ENCODE results near the gene DNER.
A peak's percentile ranks its signal among the peaks of the same experiment; 100 is the strongest.
"Not testable (repeated sequence)": the region's sequence is repeated elsewhere in the genome, so short reads cannot be mapped to it uniquely, and the experiment has no call there.

Gene DNER

GRCh38 chr2:229376866-229377265 lies 337.5 kb downstream of the DNER start:
- DNase-seq (ENCODE audit: insufficient read length, low spot score) (peak; percentile 33), FAIRE-seq (peak; percentile 23)
- no peak for TF ChIP-seq POLR2A (IDR thresholded peaks at IDR 0.05; ENCODE audit: low read depth, low read length)

GRCh38 chr2:229375251-229375650 lies 339.1 kb downstream of the DNER start:
- TF ChIP-seq POLR2A (IDR thresholded peaks at IDR 0.05; ENCODE audit: low read depth, low read length): no peak
- no peak for FAIRE-seq
- DNase-seq (ENCODE audit: insufficient read length, low spot score): no peak

GRCh38 chr2:229373311-229373710 lies 341.0 kb downstream of the DNER start:
- DNase-seq (ENCODE audit: insufficient read length, low spot score); FAIRE-seq: not testable (repeated sequence)

- DNase-seq (ENCODE audit: insufficient read length, low spot score) (no peak), FAIRE-seq (no peak)
- no peak for TF ChIP-seq POLR2A (IDR thresholded peaks at IDR 0.05; ENCODE audit: low read depth, low read length)
Observed at GRCh38 chr2:229372207-229372606, 342.1 kb downstream of the DNER start.

- TF ChIP-seq POLR2A (IDR thresholded peaks at IDR 0.05; ENCODE audit: low read depth, low read length): no peak
- no peak for FAIRE-seq
- no peak for DNase-seq (ENCODE audit: insufficient read length, low spot score)
Observed at GRCh38 chr2:229371086-229371485, 343.3 kb downstream of the DNER start.

- DNase-seq (ENCODE audit: insufficient read length, low spot score) (no peak), FAIRE-seq (no peak)
- no peak for TF ChIP-seq POLR2A (IDR thresholded peaks at IDR 0.05; ENCODE audit: low read depth, low read length)
Observed at GRCh38 chr2:229370509-229370908, 343.8 kb downstream of the DNER start.

GRCh38 chr2:229363185-229363814 lies 351.1 kb downstream of the DNER start:
- FAIRE-seq (no peak), DNase-seq (ENCODE audit: insufficient read length, low spot score) (no peak)
- no peak for TF ChIP-seq POLR2A (IDR thresholded peaks at IDR 0.05; ENCODE audit: low read depth, low read length)

GRCh38 chr2:229350883-229351282 lies 363.5 kb downstream of the DNER start:
- TF ChIP-seq POLR2A (IDR thresholded peaks at IDR 0.05; ENCODE audit: low read depth, low read length): no peak

GRCh38 chr2:229350117-229350805 lies 364.1 kb downstream of the DNER start:
- FAIRE-seq: no peak
- TF ChIP-seq POLR2A (IDR thresholded peaks at IDR 0.05; ENCODE audit: low read depth, low read length): no peak
- no peak for DNase-seq (ENCODE audit: insufficient read length, low spot score)

More at GRCh38 chr2:229350883-229351282, 363.5 kb downstream of the DNER start:
- FAIRE-seq: no peak
- no peak for DNase-seq (ENCODE audit: insufficient read length, low spot score)

GRCh38 chr2:229348128-229348527 lies 366.2 kb downstream of the DNER start:
- DNase-seq (ENCODE audit: insufficient read length, low spot score) (no peak), FAIRE-seq (no peak)
- no peak for TF ChIP-seq POLR2A (IDR thresholded peaks at IDR 0.05; ENCODE audit: low read depth, low read length)

- DNase-seq (ENCODE audit: insufficient read length, low spot score) (no peak), FAIRE-seq (no peak)
- TF ChIP-seq POLR2A (IDR thresholded peaks at IDR 0.05; ENCODE audit: low read depth, low read length): no peak
Observed at GRCh38 chr2:229346816-229347540, 367.4 kb downstream of the DNER start.

- TF ChIP-seq POLR2A (IDR thresholded peaks at IDR 0.05; ENCODE audit: low read depth, low read length): no peak
- DNase-seq (ENCODE audit: insufficient read length, low spot score) (no peak), FAIRE-seq (no peak)
Observed at GRCh38 chr2:229344955-229345354, 369.4 kb downstream of the DNER start.

GRCh38 chr2:229344151-229344551 lies 370.2 kb downstream of the DNER start:
- TF ChIP-seq POLR2A (IDR thresholded peaks at IDR 0.05; ENCODE audit: low read depth, low read length): no peak
- no peak for DNase-seq (ENCODE audit: insufficient read length, low spot score)
- no peak for FAIRE-seq

GRCh38 chr2:229343661-229344060 lies 370.7 kb downstream of the DNER start:
- FAIRE-seq: no peak

GRCh38 chr2:229342376-229342775 lies 372.0 kb downstream of the DNER start:
- TF ChIP-seq POLR2A (IDR thresholded peaks at IDR 0.05; ENCODE audit: low read depth, low read length): no peak
- DNase-seq (ENCODE audit: insufficient read length, low spot score) (peak; percentile 47), FAIRE-seq (no peak)

More at GRCh38 chr2:229343661-229344060, 370.7 kb downstream of the DNER start:
- DNase-seq (ENCODE audit: insufficient read length, low spot score): no peak
- TF ChIP-seq POLR2A (IDR thresholded peaks at IDR 0.05; ENCODE audit: low read depth, low read length): no peak

All from H54 (cell line).